ENCODE data around the gene LRRC8A.

Gene LRRC8A

GRCh38 chr9:128917151-128917849 lies 35.4 kb downstream of the LRRC8A start:
- no peaks in the 10 kb centered on the region for H3K27me3 ChIP-seq (ENCODE audit: control insufficient read depth in 1 of 2, insufficient read depth in 2 of 2, low read length in 2 of 2)
- H3K4me3 ChIP-seq (ENCODE audit: low read depth in 1 of 2, low read length in 2 of 2): no peak overlapping the region
- H3K36me3 ChIP-seq (ENCODE audit: insufficient read depth, low read length): peaks cover 18% of the 10 kb centered on the region
- H3K9me3 ChIP-seq (ENCODE audit: low read length): no peaks in the 10 kb centered on the region
- H3K9ac ChIP-seq (ENCODE audit: low read length): no peak overlapping the region
- H3K27ac ChIP-seq (ENCODE audit: low read depth, low read length): peak overlapping the region; percentile 88
- peaks cover 53% of the 10 kb centered on the region for H3K4me1 ChIP-seq (ENCODE audit: insufficient read depth, low read length)

GRCh38 chr9:128918921-128919320 lies 37.0 kb downstream of the LRRC8A start:
- Histone ChIP-seq H3K9ac (ENCODE audit: low read length) (no peak overlapping the region), H3K4me1 (ENCODE audit: insufficient read depth, low read length) (peaks cover 44% of the 10 kb centered on the region), H3K27ac (ENCODE audit: low read depth, low read length) (no peak overlapping the region), H3K4me3 (ENCODE audit: low read depth in 1 of 2, low read length in 2 of 2) (no peak overlapping the region), H3K27me3 (ENCODE audit: control insufficient read depth in 1 of 2, insufficient read depth in 2 of 2, low read length in 2 of 2) (no peaks in the 10 kb centered on the region), H3K9me3 (ENCODE audit: low read length) (no peaks in the 10 kb centered on the region), H3K36me3 (ENCODE audit: insufficient read depth, low read length) (peaks cover 18% of the 10 kb centered on the region)

- peaks cover 44% of the 10 kb centered on the region for H3K4me1 ChIP-seq (ENCODE audit: insufficient read depth, low read length)
Observed at GRCh38 chr9:128919402-128920089, 37.6 kb downstream of the LRRC8A start.

GRCh38 chr9:128920381-128921058 lies 38.6 kb downstream of the LRRC8A start, which contains the start of gene PHYHD1:
PHYHD1 (plus strand) TSS chr9:128920982; CDS start chr9:128922324, 1,342 bp downstream.
- Histone ChIP-seq H3K27me3 (ENCODE audit: control insufficient read depth in 1 of 2, insufficient read depth in 2 of 2, low read length in 2 of 2) (no peaks in the 10 kb centered on the region), H3K9ac (ENCODE audit: low read length) (peak within 1 kb of the TSS; percentile 57), H3K27ac (ENCODE audit: low read depth, low read length) (peak within 1 kb of the TSS; percentile 77), H3K4me3 (ENCODE audit: low read depth in 1 of 2, low read length in 2 of 2) (peak within 1 kb of the TSS; percentile 47 to 68), H3K36me3 (ENCODE audit: insufficient read depth, low read length) (peaks cover 18% of the 10 kb centered on the region), H3K9me3 (ENCODE audit: low read length) (no peaks in the 10 kb centered on the region), H3K4me1 (ENCODE audit: insufficient read depth, low read length) (peaks cover 43% of the 10 kb centered on the region)

More at GRCh38 chr9:128919402-128920089, 37.6 kb downstream of the LRRC8A start:
- Histone ChIP-seq H3K27me3 (ENCODE audit: control insufficient read depth in 1 of 2, insufficient read depth in 2 of 2, low read length in 2 of 2) (no peaks in the 10 kb centered on the region), H3K9me3 (ENCODE audit: low read length) (no peaks in the 10 kb centered on the region), H3K27ac (ENCODE audit: low read depth, low read length) (no peak overlapping the region), H3K36me3 (ENCODE audit: insufficient read depth, low read length) (peaks cover 18% of the 10 kb centered on the region), H3K4me3 (ENCODE audit: low read depth in 1 of 2, low read length in 2 of 2) (no peak overlapping the region), H3K9ac (ENCODE audit: low read length) (no peak overlapping the region)

GRCh38 chr9:128921881-128922763 lies 40.2 kb downstream of the LRRC8A start:
- Histone ChIP-seq H3K27me3 (ENCODE audit: control insufficient read depth in 1 of 2, insufficient read depth in 2 of 2, low read length in 2 of 2) (no peaks in the 10 kb centered on the region), H3K4me3 (ENCODE audit: low read depth in 1 of 2, low read length in 2 of 2) (peak overlapping the region; percentile 47 to 68), H3K9me3 (ENCODE audit: low read length) (no peaks in the 10 kb centered on the region), H3K9ac (ENCODE audit: low read length) (peak overlapping the region; percentile 57), H3K36me3 (ENCODE audit: insufficient read depth, low read length) (peaks cover 12% of the 10 kb centered on the region), H3K4me1 (ENCODE audit: insufficient read depth, low read length) (peaks cover 27% of the 10 kb centered on the region), H3K27ac (ENCODE audit: low read depth, low read length) (peak overlapping the region; percentile 77)

GRCh38 chr9:128923493-128923883 lies 41.6 kb downstream of the LRRC8A start:
- no peaks in the 10 kb centered on the region for H3K27me3 ChIP-seq (ENCODE audit: control insufficient read depth in 1 of 2, insufficient read depth in 2 of 2, low read length in 2 of 2)
- peaks cover 3% of the 10 kb centered on the region for H3K36me3 ChIP-seq (ENCODE audit: insufficient read depth, low read length)
- no peaks in the 10 kb centered on the region for H3K9me3 ChIP-seq (ENCODE audit: low read length)
- no peak overlapping the region for H3K4me3 ChIP-seq (ENCODE audit: low read depth in 1 of 2, low read length in 2 of 2)
- no peak overlapping the region for H3K9ac ChIP-seq (ENCODE audit: low read length)
- H3K4me1 ChIP-seq (ENCODE audit: insufficient read depth, low read length): peaks cover 20% of the 10 kb centered on the region
- H3K27ac ChIP-seq (ENCODE audit: low read depth, low read length): no peak overlapping the region

- no peaks in the 10 kb centered on the region for H3K27me3 ChIP-seq (ENCODE audit: control insufficient read depth in 1 of 2, insufficient read depth in 2 of 2, low read length in 2 of 2)
- peaks cover under 1% of the 10 kb centered on the region for H3K4me1 ChIP-seq (ENCODE audit: insufficient read depth, low read length)
- no peaks in the 10 kb centered on the region for H3K9me3 ChIP-seq (ENCODE audit: low read length)
- no peak overlapping the region for H3K4me3 ChIP-seq (ENCODE audit: low read depth in 1 of 2, low read length in 2 of 2)
- no peak overlapping the region for H3K27ac ChIP-seq (ENCODE audit: low read depth, low read length)
- no peak overlapping the region for H3K9ac ChIP-seq (ENCODE audit: low read length)
- H3K36me3 ChIP-seq (ENCODE audit: insufficient read depth, low read length): no peaks in the 10 kb centered on the region
Observed at GRCh38 chr9:128927731-128928411, 45.9 kb downstream of the LRRC8A start.

- no peaks in the 10 kb centered on the region for H3K9me3 ChIP-seq (ENCODE audit: low read length)
- no peaks in the 10 kb centered on the region for H3K27me3 ChIP-seq (ENCODE audit: control insufficient read depth in 1 of 2, insufficient read depth in 2 of 2, low read length in 2 of 2)
- no peaks in the 10 kb centered on the region for H3K4me1 ChIP-seq (ENCODE audit: insufficient read depth, low read length)
- no peak overlapping the region for H3K9ac ChIP-seq (ENCODE audit: low read length)
- H3K27ac ChIP-seq (ENCODE audit: low read depth, low read length): no peak overlapping the region
- H3K4me3 ChIP-seq (ENCODE audit: low read depth in 1 of 2, low read length in 2 of 2): no peak overlapping the region
- H3K36me3 ChIP-seq (ENCODE audit: insufficient read depth, low read length): no peaks in the 10 kb centered on the region
Observed at GRCh38 chr9:128928624-128929023, 46.7 kb downstream of the LRRC8A start.

- no peaks in the 10 kb centered on the region for H3K9me3 ChIP-seq (ENCODE audit: low read length)
- H3K27me3 ChIP-seq (ENCODE audit: control insufficient read depth in 1 of 2, insufficient read depth in 2 of 2, low read length in 2 of 2): no peaks in the 10 kb centered on the region
- H3K9ac ChIP-seq (ENCODE audit: low read length): no peak overlapping the region
- no peak overlapping the region for H3K27ac ChIP-seq (ENCODE audit: low read depth, low read length)
- H3K36me3 ChIP-seq (ENCODE audit: insufficient read depth, low read length): no peaks in the 10 kb centered on the region
- no peak overlapping the region for H3K4me3 ChIP-seq (ENCODE audit: low read depth in 1 of 2, low read length in 2 of 2)
- H3K4me1 ChIP-seq (ENCODE audit: insufficient read depth, low read length): no peaks in the 10 kb centered on the region
Observed at GRCh38 chr9:128929560-128929959, 47.6 kb downstream of the LRRC8A start.

GRCh38 chr9:128933731-128934130 lies 51.8 kb downstream of the LRRC8A start:
- no peaks in the 10 kb centered on the region for H3K9me3 ChIP-seq (ENCODE audit: low read length)
- H3K36me3 ChIP-seq (ENCODE audit: insufficient read depth, low read length): no peaks in the 10 kb centered on the region
- H3K9ac ChIP-seq (ENCODE audit: low read length): no peak overlapping the region
- no peaks in the 10 kb centered on the region for H3K4me1 ChIP-seq (ENCODE audit: insufficient read depth, low read length)
- no peak overlapping the region for H3K4me3 ChIP-seq (ENCODE audit: low read depth in 1 of 2, low read length in 2 of 2)
- H3K27ac ChIP-seq (ENCODE audit: low read depth, low read length): no peak overlapping the region
- H3K27me3 ChIP-seq (ENCODE audit: control insufficient read depth in 1 of 2, insufficient read depth in 2 of 2, low read length in 2 of 2): no peaks in the 10 kb centered on the region
